Cardiac fibroblast (primary cell): ENCODE data around the gene ANKRD27.
A peak's percentile ranks its signal among the peaks of the same experiment; 100 is the strongest.
"Not testable (repeated sequence)": the region's sequence is repeated elsewhere in the genome, so short reads cannot be mapped to it uniquely, and the experiment has no call there.

Experiments used
- DNase-seq, 2 donors: peaks; one replicate each; pipeline versions ENCODE4 v3.0.0 to v3.0.0-alpha.2; 2010; ENCODE audit warnings: low read depth in 2 of 2
- H3K4me3 ChIP-seq, 2 donors: replicated peaks in 1 of 2; 1 replicate in 1 of 2; 2 replicates in 1 of 2; pipeline ENCODE4 v1.5.1; 2011; ENCODE audit warnings: low read depth in 2 of 2, low read length in 2 of 2, mild to moderate bottlenecking in 2 of 2, moderate library complexity in 1 of 2
- TF ChIP-seq, protein P1 (sequence below): IDR thresholded peaks from one replicate; pipeline ENCODE4 v1.5.1; 2011; ENCODE audit warnings: low read depth, mild to moderate bottlenecking, low read length, inconsistent platforms

The ANKRD27 gene

DNA sequence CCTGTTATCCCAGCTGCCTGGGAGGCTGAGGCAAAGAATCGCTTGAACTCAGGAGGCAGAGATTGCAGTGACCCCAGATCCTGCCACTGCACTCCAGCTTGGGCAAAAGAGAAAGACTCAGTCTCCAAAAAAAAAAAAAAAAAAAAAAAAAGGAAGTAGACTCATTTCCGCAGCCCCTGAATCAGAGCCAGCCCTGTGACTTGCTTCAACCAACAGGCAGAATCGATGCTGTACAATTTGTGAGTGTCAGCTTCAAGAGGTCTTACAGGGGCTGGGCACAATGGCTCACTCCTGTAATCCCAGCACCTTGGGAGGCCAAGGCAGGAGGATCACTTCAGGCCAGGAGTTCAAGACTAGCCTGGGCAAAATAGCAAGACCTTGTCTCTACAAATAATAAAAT lies 12.8 kb downstream of the ANKRD27 start:
- peak; percentile 80 to 84 for DNase-seq
- no peak overlapping the region for H3K4me3 ChIP-seq
- TF ChIP-seq, protein P1, sequence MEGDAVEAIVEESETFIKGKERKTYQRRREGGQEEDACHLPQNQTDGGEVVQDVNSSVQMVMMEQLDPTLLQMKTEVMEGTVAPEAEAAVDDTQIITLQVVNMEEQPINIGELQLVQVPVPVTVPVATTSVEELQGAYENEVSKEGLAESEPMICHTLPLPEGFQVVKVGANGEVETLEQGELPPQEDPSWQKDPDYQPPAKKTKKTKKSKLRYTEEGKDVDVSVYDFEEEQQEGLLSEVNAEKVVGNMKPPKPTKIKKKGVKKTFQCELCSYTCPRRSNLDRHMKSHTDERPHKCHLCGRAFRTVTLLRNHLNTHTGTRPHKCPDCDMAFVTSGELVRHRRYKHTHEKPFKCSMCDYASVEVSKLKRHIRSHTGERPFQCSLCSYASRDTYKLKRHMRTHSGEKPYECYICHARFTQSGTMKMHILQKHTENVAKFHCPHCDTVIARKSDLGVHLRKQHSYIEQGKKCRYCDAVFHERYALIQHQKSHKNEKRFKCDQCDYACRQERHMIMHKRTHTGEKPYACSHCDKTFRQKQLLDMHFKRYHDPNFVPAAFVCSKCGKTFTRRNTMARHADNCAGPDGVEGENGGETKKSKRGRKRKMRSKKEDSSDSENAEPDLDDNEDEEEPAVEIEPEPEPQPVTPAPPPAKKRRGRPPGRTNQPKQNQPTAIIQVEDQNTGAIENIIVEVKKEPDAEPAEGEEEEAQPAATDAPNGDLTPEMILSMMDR: no peak

DNA sequence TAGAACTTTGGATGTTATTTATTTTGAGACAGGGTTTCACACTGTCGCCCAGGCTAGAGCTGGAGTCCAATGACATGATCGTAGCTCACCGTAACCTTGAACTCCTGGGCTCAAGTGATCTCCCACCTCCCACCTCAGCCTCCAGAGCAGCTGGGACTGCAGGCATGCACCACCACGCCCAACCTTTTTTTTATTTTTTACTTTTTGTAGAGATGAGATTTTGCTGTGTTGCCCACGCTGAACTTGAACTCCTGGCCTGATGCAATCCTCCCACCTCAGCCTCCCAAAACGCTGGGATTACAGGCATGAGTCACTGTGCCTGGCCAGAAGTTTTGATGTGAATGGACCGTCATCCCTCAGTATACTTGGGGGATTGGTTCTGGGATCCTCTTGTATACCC lies 13.7 kb downstream of the ANKRD27 start:
- peak in 1 of 2 donors; percentile 28 for DNase-seq
- TF ChIP-seq, protein P1: no peak
- H3K4me3 ChIP-seq: no peak overlapping the region

DNA sequence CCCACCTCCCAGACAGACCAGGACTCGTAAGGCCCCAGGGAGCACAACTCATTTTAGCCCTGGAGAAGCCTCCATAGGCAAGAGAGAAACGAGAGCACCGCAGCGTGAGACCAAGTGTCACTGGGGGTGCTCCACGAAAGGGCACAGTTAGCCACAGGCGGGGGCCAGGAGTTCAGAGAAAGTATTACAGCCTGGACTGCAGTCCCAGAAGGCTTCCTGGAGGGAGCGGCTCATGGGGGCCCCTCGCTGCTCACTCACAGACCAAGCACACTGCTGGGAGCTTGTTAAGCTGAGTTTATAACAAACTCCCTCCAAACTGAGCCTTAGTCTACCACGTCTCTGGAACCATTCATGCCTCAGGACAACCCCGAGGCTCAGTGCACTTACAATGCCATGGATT lies 16.5 kb downstream of the ANKRD27 start:
- TF ChIP-seq, protein P1: no peak
- H3K4me3 ChIP-seq: no peak overlapping the region
- no peak for DNase-seq

DNA sequence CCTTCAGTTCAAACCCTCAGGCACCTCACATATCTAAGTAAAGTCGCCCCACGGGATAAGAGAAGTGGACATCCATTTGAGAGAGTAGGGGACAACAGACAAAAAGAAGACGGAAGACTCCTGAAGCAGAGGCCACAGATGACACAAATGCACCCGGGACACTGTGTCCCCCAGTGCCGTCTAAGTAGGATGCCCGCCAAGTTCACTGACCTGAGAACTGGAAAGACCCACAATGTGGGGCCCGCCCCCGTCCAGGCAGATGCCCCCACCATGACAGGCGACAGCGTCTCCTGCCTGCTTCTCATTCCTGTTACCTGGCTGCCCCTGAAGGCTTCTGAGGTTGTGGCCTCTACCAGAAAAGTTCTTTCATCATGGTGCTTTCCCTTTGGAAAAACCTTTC lies 16.9 kb downstream of the ANKRD27 start:
- no peak overlapping the region for H3K4me3 ChIP-seq
- no peak for DNase-seq
- TF ChIP-seq, protein P1: no peak

DNA sequence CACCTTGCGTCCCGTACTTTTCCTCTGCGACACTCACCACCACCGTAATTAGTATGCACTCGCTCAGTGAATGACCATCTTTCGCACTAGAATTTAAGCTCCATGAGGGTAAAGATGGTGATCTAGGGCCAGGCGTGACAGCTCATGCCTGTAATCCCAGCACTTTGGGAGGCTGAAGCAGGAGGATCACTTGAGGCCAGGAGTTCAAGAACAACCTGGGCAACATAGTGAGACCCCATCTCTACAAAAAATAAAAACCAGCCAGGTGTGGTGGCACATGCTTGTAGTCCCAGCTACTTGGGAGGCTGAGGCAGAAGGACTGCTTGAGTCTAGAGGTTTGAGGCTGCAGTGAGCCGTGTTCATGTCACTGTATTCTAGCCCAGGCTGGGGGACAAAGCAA lies 18.6 kb downstream of the ANKRD27 start:
- not testable (repeated sequence) for H3K4me3 ChIP-seq, DNase-seq

DNA sequence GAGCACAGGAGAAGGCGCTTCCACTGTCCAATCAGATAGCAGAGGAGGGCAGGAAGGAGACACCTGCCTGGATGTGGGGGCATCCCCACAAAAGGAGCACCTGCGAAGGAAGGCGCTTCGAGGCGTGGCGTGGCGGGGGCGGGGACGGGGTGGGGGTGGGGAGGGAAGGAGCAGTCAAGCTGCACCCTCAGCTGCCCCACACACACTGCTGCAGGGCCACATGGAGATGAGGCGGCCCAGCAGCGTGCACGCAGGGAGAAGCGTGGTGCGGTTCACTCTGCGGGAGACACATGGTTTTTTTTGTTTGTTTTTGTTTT lies 21.4 kb downstream of the ANKRD27 start:
- no peak overlapping the region for H3K4me3 ChIP-seq
- DNase-seq: no peak
- TF ChIP-seq, protein P1: no peak

DNA sequence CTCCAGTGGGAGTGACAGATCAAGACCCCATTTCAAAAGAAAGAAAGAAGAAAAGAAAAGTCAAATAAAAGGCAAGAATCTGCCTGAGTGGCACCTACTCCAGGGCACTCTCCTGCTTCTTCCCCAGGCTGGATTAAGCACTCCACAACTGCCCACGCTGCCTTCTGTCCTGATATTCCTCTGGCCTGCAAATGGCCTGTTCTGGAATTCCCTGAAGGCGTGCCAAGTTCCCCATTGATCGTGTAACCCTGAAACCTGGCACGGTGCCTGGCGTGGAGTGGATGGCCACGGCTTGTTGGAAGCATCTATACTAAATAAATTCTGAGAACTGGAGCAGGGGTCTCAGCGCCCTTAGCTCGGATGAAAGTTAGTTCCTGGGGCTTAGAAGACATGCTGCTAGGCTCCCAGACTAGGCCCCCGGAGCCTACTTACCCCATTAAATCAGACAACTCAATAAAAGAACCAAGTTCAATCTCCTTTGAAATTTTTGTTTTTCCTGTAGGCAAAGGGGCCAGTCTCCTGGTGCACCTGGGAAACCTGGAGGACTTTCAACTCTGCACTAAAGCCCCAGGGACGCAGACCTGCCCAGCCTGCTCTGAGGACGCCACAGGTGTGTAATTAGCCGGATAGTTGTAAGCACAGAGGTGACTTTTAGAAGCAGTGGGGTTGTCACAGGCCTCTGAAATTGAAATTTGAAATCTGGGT lies 21.9 kb downstream of the ANKRD27 start:
- DNase-seq: peak; percentile 15 to 80
- H3K4me3 ChIP-seq: no peak overlapping the region
- TF ChIP-seq, protein P1: no peak

DNA sequence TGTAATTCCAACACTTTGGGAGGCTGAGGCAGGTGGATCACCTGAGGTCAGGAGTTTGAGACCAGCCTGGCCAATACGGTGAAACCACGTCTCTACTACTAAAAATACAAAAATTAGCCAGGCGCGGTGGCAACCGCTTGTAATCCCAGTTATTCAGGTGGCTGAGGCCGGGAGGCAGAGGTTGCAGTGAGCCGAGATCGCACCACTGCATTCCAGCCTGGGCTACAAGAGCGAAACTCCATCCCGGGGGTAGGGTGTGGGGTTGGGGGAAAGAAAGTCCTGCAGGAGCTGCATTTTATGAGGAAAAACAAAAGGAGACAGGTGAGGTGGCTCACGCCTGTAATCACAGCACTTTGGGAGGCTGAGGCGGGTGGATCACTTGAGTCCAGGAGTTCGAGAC lies 22.6 kb downstream of the ANKRD27 start:
- not testable (repeated sequence) for H3K4me3 ChIP-seq, DNase-seq
